AG08396 (cell line): ENCODE results near the gene FAM107B.
A peak's percentile ranks its signal among the peaks of the same experiment; 100 is the strongest.
"Not testable (repeated sequence)": the region's sequence is repeated elsewhere in the genome, so short reads cannot be mapped to it uniquely, and the experiment has no call there.

Source experiments
- DNase-seq: peaks from one replicate; pipeline ENCODE4 v3.0.0; 2012; ENCODE audit warnings: low spot score, mixed read lengths

Gene FAM107B

DNA sequence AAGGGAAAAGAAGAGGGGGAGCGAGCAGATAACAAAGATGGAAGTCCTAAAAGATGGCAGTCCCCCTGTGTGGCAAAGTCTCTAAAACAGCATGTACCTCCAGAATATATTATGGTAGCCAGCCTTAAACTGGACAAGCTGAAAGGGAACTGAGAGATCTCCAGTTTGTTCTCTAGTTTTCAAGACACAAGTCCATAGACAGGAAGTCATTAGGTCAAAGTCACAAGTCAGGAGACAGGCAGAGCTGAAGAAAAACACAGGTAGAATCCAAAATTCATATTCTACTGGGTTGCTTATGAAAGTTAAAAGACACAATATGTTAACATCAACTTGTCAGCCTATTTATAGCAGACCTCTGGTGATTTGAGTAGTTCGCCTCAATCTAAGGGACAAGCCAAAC is 38.7 kb downstream of the FAM107B start:
- no peak for DNase-seq

DNA sequence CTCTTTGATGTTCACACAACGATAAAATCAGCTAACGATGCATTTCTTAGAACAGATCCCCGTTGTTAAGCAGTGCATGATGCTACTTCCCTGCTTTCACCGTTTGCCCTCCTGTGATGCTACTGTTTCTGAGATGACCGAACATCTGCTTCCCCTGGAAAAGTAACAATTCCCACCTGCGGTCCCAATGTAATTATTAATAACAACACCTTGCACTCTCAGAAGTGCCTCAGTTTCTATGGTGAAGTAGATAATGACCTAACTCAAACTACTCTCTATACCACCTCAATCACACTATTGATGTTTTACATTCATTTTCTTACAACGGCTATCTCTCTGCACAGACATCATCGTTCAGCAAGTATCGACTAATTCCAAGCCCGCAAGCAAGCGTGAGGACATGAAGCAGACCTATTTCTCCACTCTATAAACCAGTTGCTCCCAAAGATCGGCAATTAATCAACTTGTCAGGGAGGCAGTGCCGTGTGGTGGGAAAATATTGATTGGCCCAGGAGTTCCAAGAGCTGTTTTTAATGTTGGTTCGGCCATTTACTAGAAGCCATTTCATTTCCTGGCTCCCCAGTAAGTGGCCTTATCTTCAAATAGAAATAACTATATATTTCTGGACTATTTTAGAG is 42.7 kb downstream of the FAM107B start:
- DNase-seq: no peak

DNA sequence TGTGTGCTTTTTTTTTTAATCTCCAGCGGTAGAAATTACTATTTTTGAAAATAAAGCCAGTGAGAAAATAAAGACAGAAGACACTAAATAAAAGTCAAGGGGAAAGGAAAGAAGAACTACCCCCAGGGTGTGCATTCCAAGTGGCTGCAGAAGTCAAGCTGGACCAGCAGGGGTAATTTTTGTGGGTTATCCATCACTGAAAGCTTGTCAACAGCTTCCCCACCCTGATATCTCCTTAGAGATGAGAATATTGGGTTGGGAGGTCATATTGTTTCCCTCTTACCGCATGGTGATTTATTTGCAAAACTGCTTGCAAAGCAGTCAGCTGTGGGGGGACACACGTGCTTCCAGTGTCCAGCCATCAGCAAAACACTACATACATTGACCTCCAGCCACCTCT is 46.4 kb downstream of the FAM107B start:
- no peak for DNase-seq

DNA sequence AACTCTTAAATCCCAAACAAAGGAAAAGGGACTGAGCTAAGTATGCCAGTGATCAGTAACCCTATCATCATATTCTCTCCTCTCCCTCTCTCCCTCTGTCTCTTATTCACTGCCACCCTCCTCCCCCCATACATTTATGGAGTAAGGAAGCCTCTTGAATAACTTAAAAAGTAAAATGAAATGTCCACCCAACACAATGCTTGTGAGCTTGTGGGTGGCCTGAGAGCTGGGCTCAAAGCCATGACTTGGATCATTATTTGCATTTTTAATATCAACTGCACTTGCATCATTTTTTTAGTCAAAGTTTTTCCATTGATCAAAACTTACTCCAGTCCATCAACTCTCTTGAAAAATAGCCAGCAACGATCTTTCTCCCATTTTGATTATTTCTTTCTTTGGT is 46.8 kb downstream of the FAM107B start:
- no peak for DNase-seq

DNA sequence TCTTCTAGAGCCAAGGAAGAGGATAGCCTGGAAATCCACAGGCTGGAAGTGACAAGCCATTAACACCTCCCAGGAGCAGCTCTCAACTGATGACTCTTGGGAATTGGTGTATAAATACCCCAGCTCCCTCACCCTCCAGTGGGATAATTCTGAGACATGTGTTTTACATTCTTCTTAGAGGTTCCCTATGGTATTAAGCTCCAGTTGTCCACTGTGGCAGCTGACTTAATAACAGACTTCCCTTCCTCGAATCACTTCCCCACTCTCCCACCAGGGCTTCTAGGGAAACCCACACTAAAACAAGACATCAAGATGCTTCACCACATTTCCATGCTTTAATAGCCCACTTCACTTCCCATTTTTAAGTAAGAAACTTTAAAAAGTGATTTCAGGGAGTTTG is 47.2 kb downstream of the FAM107B start:
- DNase-seq: no peak

DNA sequence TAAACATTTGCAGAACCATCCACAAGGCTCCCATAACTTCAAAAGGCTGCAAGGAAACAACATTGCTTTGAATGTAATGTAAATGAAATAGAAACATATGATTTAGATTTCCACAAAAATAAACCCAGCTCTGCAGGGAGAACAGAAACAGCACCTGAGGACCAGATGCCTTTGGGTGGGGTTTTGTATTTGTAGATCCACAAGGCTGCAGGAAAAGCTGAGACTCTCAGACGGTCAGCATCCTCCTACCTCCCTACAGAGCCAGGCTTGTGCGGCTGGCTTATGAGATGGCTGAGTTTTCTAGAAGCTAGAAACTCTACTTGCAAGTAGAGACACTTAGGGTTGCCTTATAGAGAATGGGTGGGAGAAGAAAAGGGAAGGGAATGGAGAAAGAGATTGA is 49.8 kb downstream of the FAM107B start:
- DNase-seq: no peak

DNA sequence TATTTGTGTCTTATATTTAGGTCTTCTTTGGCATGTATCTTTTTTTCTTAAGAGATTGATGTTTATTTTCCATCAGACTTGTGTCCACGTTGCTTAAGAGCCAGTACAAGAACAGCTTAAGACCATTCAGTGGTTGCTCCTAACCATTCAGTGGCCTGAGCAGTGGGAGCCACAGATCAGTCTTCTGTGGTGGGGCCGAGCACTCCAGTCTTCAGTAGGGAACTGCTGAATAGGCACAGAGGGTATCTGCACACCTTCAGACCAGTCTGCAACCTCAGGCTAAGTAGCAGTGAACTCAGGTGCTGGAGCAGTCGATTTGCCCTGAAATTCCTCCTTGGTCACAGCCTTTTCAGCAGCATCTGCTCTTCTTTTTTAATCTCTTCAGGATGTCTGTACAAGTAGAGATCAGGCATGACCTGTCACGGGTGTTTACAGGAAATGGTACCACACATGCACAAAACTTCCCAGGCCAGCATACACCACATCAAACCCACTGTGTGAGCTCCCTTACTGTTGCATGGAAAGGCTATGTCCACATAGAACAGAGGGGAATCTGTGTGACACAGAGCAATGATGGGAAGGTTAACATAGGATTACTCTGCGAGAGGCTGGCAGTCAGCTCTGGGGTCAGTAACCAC is 51.5 kb downstream of the FAM107B start:
- no peak for DNase-seq

DNA sequence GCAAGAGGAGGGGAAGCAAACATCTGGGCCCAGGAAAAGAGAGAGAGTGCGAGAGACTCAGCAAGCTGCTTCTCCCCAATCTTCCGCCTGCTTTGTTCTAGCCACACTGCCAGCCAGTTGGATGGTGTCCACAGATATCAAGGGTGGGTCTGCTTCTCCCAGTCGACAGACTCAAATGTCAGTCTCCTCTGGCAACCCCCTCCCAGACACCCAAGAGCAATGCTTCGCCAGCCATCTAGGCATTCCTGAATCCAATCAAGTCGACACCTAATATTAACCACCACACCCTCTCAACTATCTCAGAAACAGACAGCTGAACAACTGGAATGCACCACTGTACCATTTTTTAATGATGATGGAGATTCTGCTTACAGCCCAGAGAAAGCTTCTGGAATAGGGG is 57.1 kb downstream of the FAM107B start:
- DNase-seq: no peak

DNA sequence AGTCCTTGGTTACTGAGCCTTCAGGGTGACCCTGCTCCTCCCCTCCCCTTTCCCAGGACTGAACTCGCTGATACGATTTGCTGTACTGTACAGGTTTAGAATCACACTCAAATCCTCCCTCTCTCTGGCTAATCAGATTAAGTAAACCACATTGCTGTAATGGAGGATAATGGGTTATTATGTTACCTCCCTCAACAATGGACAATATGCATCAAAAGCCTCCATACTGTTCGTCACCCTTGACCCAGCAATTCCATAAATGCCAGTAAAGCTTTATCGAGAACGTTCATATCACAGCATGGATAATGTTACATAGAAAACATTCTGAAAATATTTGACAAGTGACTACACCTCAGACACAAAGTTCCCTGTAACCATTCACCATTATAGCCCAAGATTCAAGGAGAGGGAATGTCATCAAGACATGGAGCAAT is 61.7 kb downstream of the FAM107B start:
- no peak for DNase-seq

DNA sequence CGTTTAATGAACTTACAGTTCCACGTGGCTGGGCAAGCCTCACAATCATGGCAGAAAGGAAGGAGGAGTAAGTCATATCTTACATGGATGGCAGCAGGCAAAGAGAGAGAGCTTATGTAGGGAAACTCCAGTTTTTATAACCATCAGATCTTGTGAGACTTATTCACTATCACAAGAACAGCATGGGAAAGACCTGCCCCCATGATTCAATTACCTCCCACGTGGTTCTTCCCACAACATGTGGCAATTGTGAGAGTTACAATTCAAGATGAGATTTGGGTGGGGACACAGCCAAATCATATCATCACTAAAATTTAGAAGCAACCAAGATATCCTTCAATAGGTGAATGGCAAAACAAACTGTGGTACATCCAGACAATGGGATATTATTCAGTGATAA is 65.4 kb downstream of the FAM107B start:
- DNase-seq: not testable (repeated sequence)

DNA sequence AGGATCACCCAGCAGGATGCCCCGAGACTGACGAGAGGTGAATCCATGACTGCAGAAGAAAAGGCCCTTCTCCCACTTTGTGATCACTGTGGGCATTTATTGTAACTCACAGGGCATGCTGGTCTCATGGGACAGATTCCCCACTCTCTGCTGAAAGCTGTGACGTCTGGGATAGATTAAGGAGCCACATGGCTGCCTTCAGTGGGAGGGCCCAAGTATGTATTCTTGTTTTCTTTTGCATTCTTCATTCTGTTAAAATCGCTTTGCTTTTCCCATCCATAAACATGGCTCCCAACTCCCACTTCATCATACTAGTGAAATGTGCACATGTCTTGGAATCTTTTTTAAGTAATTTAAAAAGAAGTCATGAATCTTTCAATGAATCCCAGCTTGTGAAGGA is 67.2 kb downstream of the FAM107B start:
- no peak for DNase-seq

DNA sequence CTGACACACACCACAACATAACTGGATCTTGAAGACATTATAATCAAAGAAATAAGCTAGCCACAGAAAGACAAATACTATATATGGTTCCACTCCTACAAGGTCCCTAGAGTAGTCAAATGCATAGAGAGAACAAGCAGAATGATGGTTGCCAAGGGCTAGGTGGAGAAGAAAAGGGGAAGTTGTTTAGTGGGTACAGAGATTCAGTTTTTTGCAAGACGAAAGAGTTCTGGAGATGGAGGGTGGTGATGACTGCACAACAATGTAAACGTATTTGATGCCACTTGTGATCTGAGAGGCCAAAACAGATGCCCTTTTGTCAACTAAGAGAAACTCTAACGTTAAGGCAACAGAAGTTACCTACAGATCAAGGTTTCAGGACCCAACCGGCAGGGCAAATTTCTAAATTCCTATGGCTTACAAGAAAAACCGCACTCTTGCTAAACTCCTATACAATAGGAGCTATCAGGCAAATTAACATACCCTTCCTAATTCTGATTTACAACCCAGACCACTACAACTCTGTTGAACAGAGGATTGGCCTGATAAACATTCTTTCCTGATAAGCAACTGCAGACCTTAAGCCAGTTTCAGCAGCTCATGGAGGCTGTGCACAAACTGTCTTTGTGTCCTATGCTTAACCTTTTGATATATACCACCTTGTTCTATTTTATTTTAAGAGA is 69.0 kb downstream of the FAM107B start:
- no peak for DNase-seq

DNA sequence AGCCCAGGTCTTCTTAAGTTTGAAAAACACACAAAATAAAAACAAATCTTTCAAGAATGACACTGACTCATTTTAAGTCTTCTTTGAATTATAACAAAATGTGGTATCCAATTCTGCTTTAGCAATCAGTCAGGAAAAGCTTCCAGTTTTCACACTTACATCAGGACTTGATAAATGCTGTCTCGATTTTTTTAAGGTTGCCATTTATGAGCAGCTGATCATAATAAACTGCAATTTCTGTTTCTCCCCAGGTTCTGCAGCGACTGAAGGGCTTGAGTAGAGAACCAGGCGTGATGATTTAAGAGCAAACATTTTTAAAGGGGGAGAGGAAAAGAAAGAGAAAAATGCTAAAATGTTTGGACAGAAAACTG is 71.1 kb downstream of the FAM107B start:
- no peak for DNase-seq

DNA sequence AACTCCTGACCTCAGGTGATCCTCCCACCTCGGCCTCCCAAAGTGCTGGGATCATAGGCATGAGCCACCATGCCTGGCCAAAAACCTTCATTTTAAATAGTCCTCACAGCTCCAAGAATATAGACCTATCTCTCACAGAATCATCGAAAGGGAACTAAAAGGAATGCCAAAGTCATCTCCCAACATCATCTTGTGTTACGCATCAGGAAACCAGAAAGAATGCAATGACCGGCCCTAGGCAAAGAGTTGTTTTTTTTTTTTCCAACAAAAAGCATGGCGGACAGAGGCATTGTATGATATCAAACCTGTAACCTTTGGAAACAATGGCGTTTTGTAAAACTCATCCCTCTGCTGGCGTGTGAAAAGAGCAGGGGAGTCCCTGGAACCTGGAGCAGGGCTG is 73.2 kb downstream of the FAM107B start:
- no peak for DNase-seq

DNA sequence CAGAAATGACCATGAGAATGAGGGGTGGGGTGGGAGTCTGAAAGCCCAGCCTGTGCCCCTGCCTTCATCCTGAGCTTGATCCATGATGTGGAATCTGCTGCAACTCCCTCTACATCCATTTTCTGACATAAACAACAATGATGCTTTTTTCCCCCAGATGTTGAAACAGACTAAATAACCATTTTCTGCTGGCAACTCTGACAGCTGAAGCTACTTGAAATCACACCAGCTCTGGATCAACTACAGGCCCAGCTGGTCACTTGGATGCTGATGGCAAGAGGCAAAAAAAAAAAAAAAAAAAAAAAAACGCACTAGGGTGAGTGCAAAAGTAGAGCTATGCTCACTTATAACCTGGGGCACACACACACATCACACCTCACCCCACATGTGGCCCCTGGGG is 74.2 kb downstream of the FAM107B start:
- no peak for DNase-seq

DNA sequence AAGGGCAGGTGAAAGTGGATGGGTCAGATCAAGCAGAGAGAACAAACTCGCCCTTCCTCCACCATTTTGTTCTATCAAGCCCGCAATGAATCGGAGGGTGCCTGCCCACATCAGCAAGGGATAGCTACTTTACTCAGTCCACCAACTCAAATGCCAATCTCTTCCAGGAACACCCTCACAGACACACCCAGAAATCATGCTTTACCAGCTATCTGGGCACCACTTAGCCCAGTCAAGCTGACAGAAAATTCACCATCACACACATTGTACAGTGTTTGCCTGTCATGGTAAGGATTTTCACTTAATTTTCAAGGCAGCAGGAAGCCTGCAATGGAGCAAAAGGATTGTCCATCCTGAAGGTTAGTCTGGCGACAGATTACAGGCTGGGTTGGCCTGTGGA is 75.2 kb downstream of the FAM107B start:
- DNase-seq: no peak

DNA sequence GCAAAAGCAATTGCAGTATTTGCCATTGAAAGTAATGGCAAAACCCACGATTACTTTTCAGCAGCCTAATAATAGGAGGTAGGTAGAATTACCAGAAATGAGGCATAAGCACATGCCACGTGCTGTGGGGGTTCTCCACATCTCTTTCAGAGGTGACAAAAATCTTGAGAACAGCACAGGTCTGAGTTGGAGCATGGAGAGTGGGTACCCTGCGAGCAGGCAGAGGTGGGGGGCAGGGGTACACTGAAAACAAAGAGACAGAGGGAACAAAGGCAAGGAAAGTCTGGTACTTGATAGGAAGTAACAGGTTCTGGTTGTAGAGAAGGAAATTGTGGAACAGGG is 75.9 kb downstream of the FAM107B start:
- no peak for DNase-seq

DNA sequence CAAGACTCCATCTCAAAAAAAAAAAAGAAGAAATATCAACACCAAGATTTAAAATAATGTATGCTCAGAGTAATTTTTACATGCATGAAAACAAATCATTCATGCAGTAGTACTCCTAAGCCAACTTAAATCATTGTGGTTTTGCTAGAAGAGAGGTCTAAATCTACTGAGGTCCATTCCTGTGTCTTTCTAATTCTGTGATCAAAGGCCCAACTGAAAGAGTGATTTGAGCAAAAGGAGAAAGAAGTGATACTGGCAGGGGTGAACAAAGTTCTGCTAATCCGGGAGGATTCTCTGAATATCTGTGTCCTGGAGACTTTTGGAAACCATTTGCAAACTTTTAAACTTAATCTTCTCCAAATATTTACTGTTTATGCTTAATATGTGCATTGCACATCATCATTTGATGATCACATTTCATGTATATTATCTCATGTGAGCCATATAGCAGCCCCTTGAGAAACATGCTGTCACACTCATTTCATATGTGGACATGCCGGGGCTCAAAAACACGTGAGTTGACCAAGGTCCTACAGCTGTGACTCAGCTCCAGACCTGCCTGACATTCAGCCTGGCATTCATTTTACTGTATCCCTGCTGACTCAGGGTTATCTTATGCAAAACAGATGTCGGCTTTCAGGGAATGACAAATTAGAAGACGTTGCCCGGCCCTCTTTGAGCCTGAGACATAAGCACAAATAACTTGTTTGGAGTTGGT is 76.4 kb downstream of the FAM107B start:
- DNase-seq: peak; percentile 69

DNA sequence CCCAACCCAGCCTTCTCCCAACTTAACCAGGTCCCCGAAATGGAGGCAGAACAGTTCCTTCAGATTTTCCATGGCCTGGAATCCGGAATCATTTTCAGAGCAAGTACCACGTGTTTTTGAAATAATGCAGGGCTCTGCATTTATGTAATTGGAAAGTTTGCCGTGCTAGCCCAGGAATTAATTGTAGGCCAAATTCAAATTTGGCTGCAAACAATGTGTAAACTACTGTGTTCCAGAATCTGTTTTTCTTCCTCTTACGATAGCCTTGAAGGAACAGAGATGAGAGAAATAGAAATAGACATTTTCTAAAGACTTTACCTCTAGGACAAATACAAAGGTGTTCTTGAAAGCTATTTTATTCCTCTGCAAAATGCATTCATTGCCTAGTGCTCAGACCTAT is 77.4 kb downstream of the FAM107B start:
- DNase-seq: no peak

DNA sequence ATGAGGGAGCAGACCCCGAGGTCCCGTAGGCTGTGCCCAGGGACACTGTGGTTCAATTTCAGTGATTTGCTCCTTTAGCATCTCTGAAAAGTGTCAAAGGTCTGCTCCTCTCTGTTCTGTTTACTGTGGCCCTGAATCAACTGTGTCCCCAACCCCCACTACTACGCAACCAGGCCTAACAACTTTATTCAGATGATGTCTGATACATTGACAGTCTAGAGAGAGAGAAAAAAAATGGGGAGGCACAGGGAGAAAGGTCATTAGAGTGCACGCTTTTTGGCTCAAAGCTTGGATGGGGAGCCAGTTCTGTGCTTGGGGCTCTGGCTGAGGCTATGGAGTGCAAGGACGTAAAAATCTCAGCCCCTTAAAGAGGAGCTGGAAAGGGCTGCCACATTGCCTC is 77.9 kb downstream of the FAM107B start:
- no peak for DNase-seq

DNA sequence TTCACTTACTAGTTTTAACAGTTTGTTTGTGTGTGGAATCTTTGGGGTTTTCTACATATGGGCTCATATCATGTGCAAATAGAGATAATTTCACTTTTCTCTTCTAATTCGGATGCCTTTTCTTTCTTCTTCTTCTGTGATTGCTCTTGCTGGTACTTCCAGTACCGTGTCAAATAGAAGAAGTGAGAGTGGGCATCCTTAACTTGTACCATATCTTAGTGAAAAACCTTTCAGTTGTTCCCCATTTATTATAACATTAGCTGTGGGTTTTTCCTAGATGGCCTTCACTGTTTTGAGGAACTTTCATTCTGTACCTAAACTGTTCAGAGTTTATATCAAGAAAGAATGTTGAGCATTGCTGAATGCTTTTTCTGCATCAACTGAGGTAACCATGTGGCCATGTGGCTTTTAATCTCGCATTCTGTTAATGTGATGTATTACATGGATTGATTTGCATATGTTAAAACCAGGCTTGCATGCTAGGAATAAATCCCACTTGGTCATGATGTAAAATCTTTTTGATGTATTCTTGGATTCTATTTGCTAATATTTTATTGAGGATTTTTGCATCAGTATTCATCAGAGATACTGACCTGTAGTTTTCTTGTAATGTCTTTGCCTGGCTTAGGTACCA is 78.7 kb downstream of the FAM107B start:
- no peak for DNase-seq

DNA sequence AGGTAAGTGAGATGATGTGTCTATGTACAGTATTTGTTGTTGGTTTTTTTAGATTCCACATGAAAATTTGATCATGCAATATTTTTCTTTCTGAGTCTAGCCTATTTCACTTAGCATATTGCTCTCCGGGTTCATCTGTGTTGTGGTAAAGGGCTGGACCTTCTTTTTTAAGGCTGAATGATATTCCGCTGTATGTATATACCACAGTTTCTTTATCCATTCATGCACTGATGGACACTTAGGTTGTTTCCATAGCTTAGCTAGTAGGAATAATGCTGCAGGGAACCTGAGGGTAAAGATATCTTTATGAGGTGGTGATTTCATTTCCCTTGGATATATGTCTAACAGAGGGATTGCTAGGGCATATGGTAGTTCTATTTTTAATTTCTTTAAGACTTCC is 80.8 kb downstream of the FAM107B start:
- no peak for DNase-seq
